ENCODE results near the gene ALDH3B1.

Gene ALDH3B1

GRCh38 chr11:68035266-68035876 is 25.2 kb downstream of the ALDH3B1 start:
- Histone ChIP-seq H3K79me2 (ENCODE audit: control insufficient read depth, insufficient read depth, low read length, unreplicated experiment) (peaks cover 42% of the 10 kb centered on the region), H3K27ac (ENCODE audit: low read depth, low read length) (no peak overlapping the region), H3K4me1 (ENCODE audit: control insufficient read depth, insufficient read depth, low read length, unreplicated experiment) (peaks cover 19% of the 10 kb centered on the region), H3K36me3 (ENCODE audit: insufficient read depth, low read length) (peaks cover 6% of the 10 kb centered on the region; the same call in 1 of the 2 replicates), H2AFZ (ENCODE audit: low read length, unreplicated experiment) (no peak overlapping the region), H3K4me3 (ENCODE audit: low read depth, low read length) (no peak overlapping the region), H3K27me3 (ENCODE audit: insufficient read depth, low read length) (no peaks in the 10 kb centered on the region)

- H3K4me1 ChIP-seq (ENCODE audit: control insufficient read depth, insufficient read depth, low read length, unreplicated experiment) = peaks cover 25% of the 10 kb centered on the region
- H3K36me3 ChIP-seq (ENCODE audit: insufficient read depth, low read length) = peaks cover 6% of the 10 kb centered on the region; the same call in 1 of the 2 replicates
- H3K27me3 ChIP-seq (ENCODE audit: insufficient read depth, low read length) = no peaks in the 10 kb centered on the region
- no peak overlapping the region for H2AFZ ChIP-seq (ENCODE audit: low read length, unreplicated experiment)
- H3K27ac ChIP-seq (ENCODE audit: low read depth, low read length) = no peak overlapping the region
- peaks cover 44% of the 10 kb centered on the region for H3K79me2 ChIP-seq (ENCODE audit: control insufficient read depth, insufficient read depth, low read length, unreplicated experiment)
- no peak overlapping the region for H3K4me3 ChIP-seq (ENCODE audit: low read depth, low read length)
Measured at GRCh38 chr11:68036141-68036716, 26.1 kb downstream of the ALDH3B1 start.

- Histone ChIP-seq H2AFZ (ENCODE audit: low read length, unreplicated experiment) (no peak overlapping the region), H3K4me3 (ENCODE audit: low read depth, low read length) (no peak overlapping the region), H3K36me3 (ENCODE audit: insufficient read depth, low read length) (peaks cover 6% of the 10 kb centered on the region; the same call in 1 of the 2 replicates), H3K27me3 (ENCODE audit: insufficient read depth, low read length) (no peaks in the 10 kb centered on the region), H3K27ac (ENCODE audit: low read depth, low read length) (no peak overlapping the region), H3K4me1 (ENCODE audit: control insufficient read depth, insufficient read depth, low read length, unreplicated experiment) (peaks cover 24% of the 10 kb centered on the region), H3K79me2 (ENCODE audit: control insufficient read depth, insufficient read depth, low read length, unreplicated experiment) (peaks cover 44% of the 10 kb centered on the region)
Measured at GRCh38 chr11:68036717-68037239, 26.7 kb downstream of the ALDH3B1 start.

GRCh38 chr11:68037411-68038225 is 27.5 kb downstream of the ALDH3B1 start:
- no peak overlapping the region for H2AFZ ChIP-seq (ENCODE audit: low read length, unreplicated experiment)
- H3K36me3 ChIP-seq (ENCODE audit: insufficient read depth, low read length) = peaks cover 6% of the 10 kb centered on the region; the same call in 1 of the 2 replicates
- no peak overlapping the region; the same call in 1 of the 2 replicates for H3K4me3 ChIP-seq (ENCODE audit: low read depth, low read length)
- H3K27me3 ChIP-seq (ENCODE audit: insufficient read depth, low read length) = no peaks in the 10 kb centered on the region
- peak overlapping the region; percentile 82; the same call in 1 of the 2 replicates for H3K27ac ChIP-seq (ENCODE audit: low read depth, low read length)
- peaks cover 19% of the 10 kb centered on the region for H3K4me1 ChIP-seq (ENCODE audit: control insufficient read depth, insufficient read depth, low read length, unreplicated experiment)
- peaks cover 47% of the 10 kb centered on the region for H3K79me2 ChIP-seq (ENCODE audit: control insufficient read depth, insufficient read depth, low read length, unreplicated experiment)

GRCh38 chr11:68038226-68038717 is 28.1 kb downstream of the ALDH3B1 start:
- H3K36me3 ChIP-seq (ENCODE audit: insufficient read depth, low read length) = peaks cover 6% of the 10 kb centered on the region; the same call in 1 of the 2 replicates
- peak overlapping the region; percentile 82 for H3K27ac ChIP-seq (ENCODE audit: low read depth, low read length)
- peak overlapping the region; percentile 84 for H2AFZ ChIP-seq (ENCODE audit: low read length, unreplicated experiment)
- no peaks in the 10 kb centered on the region for H3K27me3 ChIP-seq (ENCODE audit: insufficient read depth, low read length)
- peaks cover 19% of the 10 kb centered on the region for H3K4me1 ChIP-seq (ENCODE audit: control insufficient read depth, insufficient read depth, low read length, unreplicated experiment)
- peaks cover 50% of the 10 kb centered on the region for H3K79me2 ChIP-seq (ENCODE audit: control insufficient read depth, insufficient read depth, low read length, unreplicated experiment)
- peak overlapping the region; percentile 88 for H3K4me3 ChIP-seq (ENCODE audit: low read depth, low read length)

- Histone ChIP-seq H3K79me2 (ENCODE audit: control insufficient read depth, insufficient read depth, low read length, unreplicated experiment) (peaks cover 50% of the 10 kb centered on the region), H3K4me1 (ENCODE audit: control insufficient read depth, insufficient read depth, low read length, unreplicated experiment) (peaks cover 19% of the 10 kb centered on the region), H3K4me3 (ENCODE audit: low read depth, low read length) (peak within 1 kb of the TSS; percentile 88), H3K27ac (ENCODE audit: low read depth, low read length) (peak within 1 kb of the TSS; percentile 82), H3K36me3 (ENCODE audit: insufficient read depth, low read length) (peaks cover 4% of the 10 kb centered on the region; the same call in 1 of the 2 replicates), H3K27me3 (ENCODE audit: insufficient read depth, low read length) (no peaks in the 10 kb centered on the region), H2AFZ (ENCODE audit: low read length, unreplicated experiment) (peak within 1 kb of the TSS; percentile 84)
Measured at GRCh38 chr11:68038718-68039525, 28.8 kb downstream of the ALDH3B1 start, which contains the start of gene TCIRG1. TCIRG1 (plus strand) TSS chr11:68039025; CDS start chr11:68041272, 2,247 bp downstream.

GRCh38 chr11:68039526-68040086 is 29.5 kb downstream of the ALDH3B1 start:
- Histone ChIP-seq H3K79me2 (ENCODE audit: control insufficient read depth, insufficient read depth, low read length, unreplicated experiment) (peaks cover 50% of the 10 kb centered on the region), H2AFZ (ENCODE audit: low read length, unreplicated experiment) (no peak overlapping the region)

GRCh38 chr11:68040101-68040956 is 30.2 kb downstream of the ALDH3B1 start:
- Histone ChIP-seq H3K27me3 (ENCODE audit: insufficient read depth, low read length) (no peaks in the 10 kb centered on the region), H3K4me3 (ENCODE audit: low read depth, low read length) (peak overlapping the region; percentile 88), H2AFZ (ENCODE audit: low read length, unreplicated experiment) (no peak overlapping the region), H3K79me2 (ENCODE audit: control insufficient read depth, insufficient read depth, low read length, unreplicated experiment) (peaks cover 50% of the 10 kb centered on the region), H3K27ac (ENCODE audit: low read depth, low read length) (peak overlapping the region; percentile 82), H3K4me1 (ENCODE audit: control insufficient read depth, insufficient read depth, low read length, unreplicated experiment) (peaks cover 19% of the 10 kb centered on the region), H3K36me3 (ENCODE audit: insufficient read depth, low read length) (no peaks in the 10 kb centered on the region; the same call in 1 of the 2 replicates)

More at GRCh38 chr11:68039526-68040086, 29.5 kb downstream of the ALDH3B1 start:
- Histone ChIP-seq H3K27ac (ENCODE audit: low read depth, low read length) (peak overlapping the region; percentile 82), H3K4me3 (ENCODE audit: low read depth, low read length) (peak overlapping the region; percentile 88), H3K4me1 (ENCODE audit: control insufficient read depth, insufficient read depth, low read length, unreplicated experiment) (peaks cover 19% of the 10 kb centered on the region), H3K27me3 (ENCODE audit: insufficient read depth, low read length) (no peaks in the 10 kb centered on the region), H3K36me3 (ENCODE audit: insufficient read depth, low read length) (no peaks in the 10 kb centered on the region; the same call in 1 of the 2 replicates)

Data from ACC112 (cell line).